Activated CD8-positive, alpha-beta T cell treated with anti-CD3 and anti-CD28 coated beads for 36 hours (primary cell): ENCODE results near the gene TIMP4. TPM values are rescaled to one million over a fixed set of nuclear protein-coding genes. Genes with fewer than 3 reads are reported as not detected.
A peak's percentile ranks its signal among the peaks of the same experiment; 100 is the strongest.

Source experiments
- ATAC-seq: fragments of 200-7000 bp; cut with Tn5 transposase; one replicate; pipeline ENCODE4 v1.10.0; 2021; ENCODE audit warnings: mild to moderate bottlenecking, moderate library complexity
- CTCF ChIA-PET: fragments of 350-600 bp; sonication (Branson Sonifier 250); formaldehyde crosslinking; loops from one replicate; lab custom pipeline; 2021; ENCODE audit warnings: antibody characterized with exemption; lab: Charles Lee
- POLR2A ChIA-PET: fragments of 350-600 bp; sonication (Branson Sonifier 250); formaldehyde crosslinking; loops from one replicate; lab custom pipeline; 2021; ENCODE audit warnings: antibody characterized with exemption; lab: Charles Lee
- DNase-seq: peaks from one replicate; pipeline ENCODE4 v3.0.0-alpha.2; 2020
- H3K27ac Mint-ChIP-seq: one replicate; pipeline ENCODE4 v1.8.0; 2021; ENCODE audit warnings: mild to moderate bottlenecking, mixed read lengths
- H3K27me3 Mint-ChIP-seq: one replicate; pipeline ENCODE4 v1.8.0; 2021; ENCODE audit warnings: mixed read lengths
- H3K36me3 Mint-ChIP-seq: one replicate; pipeline ENCODE4 v1.8.0; 2021; ENCODE audit warnings: low read depth, mixed read lengths
- H3K4me1 Mint-ChIP-seq: one replicate; pipeline ENCODE4 v1.8.0; 2021; ENCODE audit warnings: low read depth, mixed read lengths
- H3K4me3 Mint-ChIP-seq: one replicate; pipeline ENCODE4 v1.8.0; 2021; ENCODE audit warnings: mild to moderate bottlenecking, moderate library complexity, mixed read lengths
- H3K9me3 Mint-ChIP-seq: one replicate; pipeline ENCODE4 v1.8.0; 2021; ENCODE audit warnings: mixed read lengths
- CTCF ChIP-seq: fragments of 200-600 bp; IDR thresholded peaks from one replicate; pipeline ENCODE4 v1.8.0; 2022; ENCODE audit warnings: antibody characterized with exemption, mild to moderate bottlenecking
- intact Hi-C: fragments of 100-400 bp; cut with micrococcal nuclease; formaldehyde crosslinking; loops from one replicate; pipeline ENCODE4 v1.10.0; 2022
- total RNA-seq, 2 experiments: library from RNA; stranded (reverse); gene quantifications; one replicate each; pipeline ENCODE4 v1.2.3, GENCODE V29; 2021

TIMP4 gene
- total RNA-seq, 2 experiments from 2014 or later: not detected

- ChIA-PET CTCF (no interaction called here), POLR2A (no interaction called here)
- H3K36me3 Mint-ChIP-seq: no peaks in the 10 kb centered on the region
- no peak for ATAC-seq
- intact Hi-C loops: no loop called here
- no peak overlapping the region for H3K27ac Mint-ChIP-seq
- no peak for TF ChIP-seq CTCF
- no peaks in the 10 kb centered on the region for H3K27me3 Mint-ChIP-seq
- no peaks in the 10 kb centered on the region for H3K9me3 Mint-ChIP-seq
- peaks cover 67% of the 10 kb centered on the region for H3K4me1 Mint-ChIP-seq
- DNase-seq: no peak
- H3K4me3 Mint-ChIP-seq: no peak overlapping the region
Measured at GRCh38 chr3:12190832-12191231, 32.1 kb upstream of the TIMP4 start.

- no peak for TF ChIP-seq CTCF
- POLR2A ChIA-PET: no interaction called here
- Mint-ChIP-seq H3K4me1 (peaks cover 68% of the 10 kb centered on the region), H3K4me3 (no peak overlapping the region), H3K27me3 (no peaks in the 10 kb centered on the region), H3K9me3 (no peaks in the 10 kb centered on the region), H3K36me3 (no peaks in the 10 kb centered on the region), H3K27ac (peak overlapping the region; percentile 28)
- no peak for ATAC-seq
- CTCF ChIA-PET: no interaction called here
- intact Hi-C loops: no loop called here
- DNase-seq: no peak
Measured at GRCh38 chr3:12190221-12190807, 31.6 kb upstream of the TIMP4 start.

GRCh38 chr3:12188681-12189287 lies 30.1 kb upstream of the TIMP4 start:
- TF ChIP-seq CTCF: no peak
- Mint-ChIP-seq H3K9me3 (no peaks in the 10 kb centered on the region), H3K27ac (peak overlapping the region; percentile 44), H3K4me1 (peaks cover 61% of the 10 kb centered on the region), H3K4me3 (no peak overlapping the region), H3K36me3 (no peaks in the 10 kb centered on the region), H3K27me3 (no peaks in the 10 kb centered on the region)
- POLR2A ChIA-PET: interaction anchor here (0.5 kb wide), 1 partner anchor 296 kb away, joined by 3 read pairs; no protein-coding TSS in a partner anchor
- no peak for ATAC-seq
- CTCF ChIA-PET: interaction anchor here (1.3 to 5.6 kb wide), 4 partner anchors 9 to 291 kb away, joined by 3 to 33 read pairs (median 12); no protein-coding TSS in a partner anchor
- intact Hi-C loops: no loop called here
- no peak for DNase-seq

GRCh38 chr3:12188328-12188648 lies 29.6 kb upstream of the TIMP4 start:
- TF ChIP-seq CTCF: no peak
- POLR2A ChIA-PET: no interaction called here
- H3K27me3 Mint-ChIP-seq: no peaks in the 10 kb centered on the region
- peak; percentile 52 for DNase-seq
- peak overlapping the region; percentile 58 for H3K4me3 Mint-ChIP-seq
- no peaks in the 10 kb centered on the region for H3K9me3 Mint-ChIP-seq
- peak; percentile 50 for ATAC-seq
- H3K4me1 Mint-ChIP-seq: peaks cover 61% of the 10 kb centered on the region
- intact Hi-C loops: no loop called here
- H3K36me3 Mint-ChIP-seq: no peaks in the 10 kb centered on the region
- CTCF ChIA-PET: interaction anchor here (1.3 to 5.6 kb wide), 4 partner anchors 9 to 291 kb away, joined by 3 to 33 read pairs (median 12); no protein-coding TSS in a partner anchor
- peak overlapping the region; percentile 94 for H3K27ac Mint-ChIP-seq
